AG09319 (cell line): Measurements from ENCODE around the gene RAD17.

ENCODE experiments used
- DNase-seq: peaks from one replicate; pipeline ENCODE4 v3.0.0-alpha.2; 2010; ENCODE audit warnings: low read depth; ENCODE audit errors: extremely low read depth
- TF ChIP-seq, protein P1 (sequence below): IDR thresholded peaks from 2 replicates; pipeline ENCODE4 v1.5.1; 2011; ENCODE audit warnings: low read depth, mild to moderate bottlenecking, inconsistent platforms, low read length, moderate library complexity

The RAD17 gene

DNA sequence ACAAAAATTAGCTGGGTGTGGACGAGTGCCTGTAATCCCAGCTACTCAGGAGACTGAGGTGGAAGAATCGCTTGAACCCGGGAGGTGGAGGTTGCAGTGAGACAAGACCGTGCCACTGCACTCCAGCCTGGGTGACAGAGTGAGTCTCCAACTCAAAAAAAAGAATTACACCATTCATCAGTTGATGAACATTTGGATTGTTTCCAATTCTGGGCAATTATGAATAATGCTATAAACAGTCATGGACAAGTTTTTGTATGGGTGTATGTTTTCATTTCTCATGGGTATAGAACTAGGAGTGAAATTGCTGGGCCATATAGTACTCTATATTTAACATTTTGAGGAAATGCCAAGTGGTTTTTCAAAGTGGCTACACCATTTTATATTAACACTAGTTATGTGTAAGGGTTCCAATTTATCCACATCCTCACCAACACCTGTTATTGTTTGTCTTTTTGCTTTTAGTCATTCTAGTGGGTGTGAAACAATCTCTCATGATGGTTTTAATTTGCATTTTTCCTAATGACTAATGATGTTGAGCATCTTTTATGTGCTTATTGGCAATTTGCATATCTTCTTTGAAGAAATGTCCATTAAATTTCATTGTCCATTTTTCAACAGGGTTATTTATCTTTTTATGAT is 28.0 kb upstream of the RAD17 start:
- TF ChIP-seq, protein P1, sequence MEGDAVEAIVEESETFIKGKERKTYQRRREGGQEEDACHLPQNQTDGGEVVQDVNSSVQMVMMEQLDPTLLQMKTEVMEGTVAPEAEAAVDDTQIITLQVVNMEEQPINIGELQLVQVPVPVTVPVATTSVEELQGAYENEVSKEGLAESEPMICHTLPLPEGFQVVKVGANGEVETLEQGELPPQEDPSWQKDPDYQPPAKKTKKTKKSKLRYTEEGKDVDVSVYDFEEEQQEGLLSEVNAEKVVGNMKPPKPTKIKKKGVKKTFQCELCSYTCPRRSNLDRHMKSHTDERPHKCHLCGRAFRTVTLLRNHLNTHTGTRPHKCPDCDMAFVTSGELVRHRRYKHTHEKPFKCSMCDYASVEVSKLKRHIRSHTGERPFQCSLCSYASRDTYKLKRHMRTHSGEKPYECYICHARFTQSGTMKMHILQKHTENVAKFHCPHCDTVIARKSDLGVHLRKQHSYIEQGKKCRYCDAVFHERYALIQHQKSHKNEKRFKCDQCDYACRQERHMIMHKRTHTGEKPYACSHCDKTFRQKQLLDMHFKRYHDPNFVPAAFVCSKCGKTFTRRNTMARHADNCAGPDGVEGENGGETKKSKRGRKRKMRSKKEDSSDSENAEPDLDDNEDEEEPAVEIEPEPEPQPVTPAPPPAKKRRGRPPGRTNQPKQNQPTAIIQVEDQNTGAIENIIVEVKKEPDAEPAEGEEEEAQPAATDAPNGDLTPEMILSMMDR, result no peak
- DNase-seq, result no peak

DNA sequence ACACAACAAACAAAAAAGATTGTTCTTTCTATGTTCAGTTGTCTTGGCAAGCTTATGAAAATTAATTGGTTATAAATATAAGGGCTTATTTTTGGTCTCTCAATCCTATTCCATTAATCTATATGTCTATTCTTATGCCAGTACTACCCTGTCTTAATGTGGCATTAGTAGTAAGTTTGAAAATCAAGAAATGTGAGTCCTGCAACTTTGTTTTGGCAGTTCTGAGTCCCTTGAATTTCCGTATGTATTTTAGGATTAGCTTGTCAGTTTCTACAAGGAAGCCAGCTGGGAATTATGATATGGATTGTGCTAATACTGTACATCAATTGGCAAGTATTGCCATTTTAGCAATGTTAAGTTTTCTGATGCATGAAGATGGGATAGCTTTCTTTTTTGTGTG is 26.5 kb upstream of the RAD17 start:
- TF ChIP-seq, protein P1, result no peak
- DNase-seq, result no peak

DNA sequence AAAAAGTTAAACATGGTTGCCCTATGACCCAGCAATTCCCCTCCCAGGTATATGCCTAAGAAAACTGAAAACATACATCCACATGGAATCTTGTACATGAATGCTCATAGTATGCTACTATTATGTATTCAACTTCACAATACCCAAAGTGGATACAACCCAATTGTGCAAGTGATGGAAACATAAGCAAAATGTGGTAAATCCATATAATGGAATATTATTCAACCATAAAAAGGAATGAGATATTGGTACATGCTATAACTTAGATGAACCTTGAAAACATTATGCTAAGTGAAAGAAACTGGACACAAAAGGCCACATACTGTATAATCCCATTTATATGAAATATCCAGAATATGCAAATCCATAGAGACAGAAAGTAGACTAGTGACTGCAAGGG is 19.0 kb upstream of the RAD17 start:
- no peak for DNase-seq
- TF ChIP-seq, protein P1, result no peak

DNA sequence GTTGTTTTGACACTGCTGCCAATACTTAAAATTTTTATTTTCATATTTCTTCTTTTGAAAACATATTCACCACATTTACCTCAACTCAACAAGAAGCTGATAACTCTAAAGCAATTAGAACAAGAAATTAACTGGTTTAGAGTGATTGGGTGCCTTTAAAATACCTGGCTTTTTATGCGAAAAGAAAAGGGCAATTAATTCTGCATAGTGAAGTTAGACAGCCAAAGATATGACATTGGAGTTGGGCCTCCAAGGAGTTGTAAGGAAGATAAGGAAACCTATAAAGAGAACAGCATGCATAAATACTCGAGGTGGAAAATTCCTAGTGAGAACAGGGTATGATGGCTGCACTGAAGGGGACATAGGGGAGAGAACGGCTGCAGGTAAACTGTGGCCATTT is 9.9 kb upstream of the RAD17 start:
- DNase-seq, result no peak
- TF ChIP-seq, protein P1, result no peak

DNA sequence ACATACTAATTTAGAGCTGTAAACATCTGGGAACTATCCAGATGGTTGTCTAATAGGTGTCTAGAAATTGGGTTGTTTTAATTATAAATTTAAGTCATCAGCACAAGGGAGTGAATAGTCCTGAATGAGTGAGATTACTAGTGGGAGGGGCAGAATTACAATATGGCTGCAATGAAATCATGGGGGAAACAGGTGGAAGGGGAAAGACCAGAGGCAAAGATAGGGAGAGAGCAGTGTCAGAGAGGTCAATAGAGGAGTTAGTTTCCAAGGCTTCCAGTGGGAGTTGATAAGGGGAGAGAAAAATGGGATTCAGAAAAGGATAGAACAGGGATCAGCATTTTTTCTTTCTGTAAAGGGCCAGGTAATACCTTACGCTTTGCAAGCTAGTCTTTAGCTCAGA is 9.2 kb upstream of the RAD17 start:
- TF ChIP-seq, protein P1, result no peak

DNA sequence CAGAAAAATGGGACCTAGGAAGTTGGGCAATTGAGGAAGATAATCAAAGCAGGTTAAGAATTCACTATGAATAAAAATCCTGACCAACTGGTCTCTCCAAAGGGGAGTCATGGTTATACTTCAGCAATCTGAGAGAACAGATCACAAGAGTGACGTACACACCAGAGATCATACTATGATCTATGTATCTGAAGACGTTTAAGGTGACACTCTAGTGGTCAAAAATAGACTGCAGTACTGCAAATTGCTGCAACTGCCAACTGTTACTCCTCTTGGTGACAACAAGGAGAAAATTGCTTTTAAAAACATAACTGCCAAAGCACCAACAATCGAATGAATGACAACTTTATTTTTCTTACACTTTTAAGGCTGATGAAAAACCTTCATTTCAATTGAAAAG is 5.2 kb upstream of the RAD17 start:
- TF ChIP-seq, protein P1, result no peak; the same call in none of the 2 replicates
- DNase-seq, result no peak

More for the DNA sequence above, 9.2 kb upstream of the RAD17 start:
- DNase-seq, result no peak

DNA sequence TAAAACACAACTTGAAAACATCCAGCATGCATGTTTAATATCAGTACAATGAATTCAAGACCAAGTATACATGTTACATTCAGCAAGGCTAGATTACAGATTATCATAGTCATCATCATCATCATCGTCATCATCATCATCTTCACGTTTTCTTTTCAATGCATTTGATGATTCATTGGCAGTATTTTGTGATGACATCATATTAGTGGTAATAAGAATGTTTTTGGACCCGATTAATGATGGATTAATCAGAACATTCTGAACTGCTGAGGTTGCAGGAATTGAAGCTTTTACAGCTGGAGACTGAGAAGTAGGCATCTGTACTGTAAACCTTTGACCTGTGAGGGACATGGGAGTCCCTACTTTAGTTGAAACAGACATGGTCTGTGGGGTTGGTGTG is 4.8 kb upstream of the RAD17 start:
- TF ChIP-seq, protein P1, result no peak
- no peak for DNase-seq
